Epidermal melanocyte (primary cell): ENCODE data around the gene NRL.
A peak's percentile ranks its signal among the peaks of the same experiment; 100 is the strongest.

Source experiments
- DNase-seq: peaks from one replicate; pipeline ENCODE4 v3.0.0; 2011; ENCODE audit warnings: low spot score; ENCODE audit not compliant: insufficient read length

Gene NRL

DNA sequence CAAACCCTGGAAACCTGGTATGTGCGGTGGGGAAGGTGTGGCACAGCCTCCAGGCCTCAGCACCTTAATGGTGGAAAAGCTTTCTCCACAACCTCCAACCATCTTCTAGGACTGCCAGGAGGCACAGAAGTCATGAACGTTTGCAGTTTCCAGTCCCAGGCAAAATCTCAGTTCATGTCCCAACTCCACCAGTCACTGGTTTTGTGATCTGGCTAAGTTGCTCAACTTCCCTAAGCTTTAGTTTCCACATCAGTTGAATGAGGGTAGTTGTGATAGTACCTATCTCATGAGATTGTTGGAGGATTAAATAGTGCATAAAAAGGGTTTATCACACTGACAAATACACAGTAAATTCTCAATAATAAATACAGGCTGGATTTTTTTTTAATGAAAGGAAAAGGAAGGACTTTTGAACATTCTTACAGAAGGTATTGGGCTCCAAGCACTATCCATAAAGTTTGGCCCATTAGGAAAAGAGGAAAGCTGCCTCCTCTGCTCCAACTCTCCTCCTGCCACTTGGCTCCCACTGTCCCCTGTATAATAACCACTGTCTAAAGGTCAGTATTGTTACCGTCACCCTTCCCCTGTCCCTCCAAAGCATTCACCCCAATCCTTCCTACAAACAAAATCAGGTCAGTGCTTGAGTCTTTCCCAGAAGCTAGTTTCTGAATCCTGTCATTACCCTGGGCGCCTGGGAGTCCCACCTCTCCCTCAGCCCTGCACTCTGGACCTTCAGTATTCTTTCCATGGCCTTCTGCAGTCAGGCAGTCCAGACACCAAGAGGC, 14.4 kb downstream of the NRL start:
- DNase-seq = no peak

DNA sequence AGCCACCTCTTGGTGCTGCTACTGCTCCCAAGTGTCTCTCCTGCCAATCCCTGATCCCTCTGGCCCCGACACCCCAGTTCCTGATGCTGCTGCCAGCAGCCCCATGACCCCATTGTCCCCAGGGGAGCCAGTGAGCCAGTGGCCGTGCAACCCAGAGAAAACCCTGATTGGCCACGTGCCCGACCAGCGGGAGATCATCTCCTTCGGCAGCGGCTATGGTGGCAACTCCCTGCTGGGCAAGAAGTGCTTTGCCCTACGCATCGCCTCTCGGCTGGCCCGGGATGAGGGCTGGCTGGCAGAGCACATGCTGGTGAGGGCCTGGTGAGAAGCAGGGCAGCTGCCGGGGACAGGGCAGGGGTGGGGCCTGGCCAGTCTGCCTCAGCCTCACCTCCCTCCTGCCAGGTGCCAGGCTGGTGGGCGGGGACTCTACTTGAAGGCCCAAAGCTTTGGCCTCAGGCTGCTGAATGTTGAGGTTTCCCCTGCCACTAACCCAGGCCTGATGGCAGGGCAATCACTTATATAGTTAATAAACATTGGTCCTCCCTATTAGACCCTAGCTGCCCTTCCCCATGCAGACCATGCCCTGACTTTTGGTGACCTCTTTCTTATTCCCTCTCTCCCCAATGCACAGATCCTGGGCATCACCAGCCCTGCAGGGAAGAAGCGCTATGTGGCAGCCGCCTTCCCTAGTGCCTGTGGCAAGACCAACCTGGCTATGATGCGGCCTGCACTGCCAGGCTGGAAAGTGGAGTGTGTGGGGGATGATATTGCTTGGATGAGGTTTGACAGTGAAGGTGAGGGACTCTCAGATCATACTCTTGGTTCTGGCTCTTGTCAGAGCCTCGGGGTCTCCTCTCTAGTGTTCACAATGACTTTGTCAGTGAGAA, 15.6 kb downstream of the NRL start:
- DNase-seq = no peak

DNA sequence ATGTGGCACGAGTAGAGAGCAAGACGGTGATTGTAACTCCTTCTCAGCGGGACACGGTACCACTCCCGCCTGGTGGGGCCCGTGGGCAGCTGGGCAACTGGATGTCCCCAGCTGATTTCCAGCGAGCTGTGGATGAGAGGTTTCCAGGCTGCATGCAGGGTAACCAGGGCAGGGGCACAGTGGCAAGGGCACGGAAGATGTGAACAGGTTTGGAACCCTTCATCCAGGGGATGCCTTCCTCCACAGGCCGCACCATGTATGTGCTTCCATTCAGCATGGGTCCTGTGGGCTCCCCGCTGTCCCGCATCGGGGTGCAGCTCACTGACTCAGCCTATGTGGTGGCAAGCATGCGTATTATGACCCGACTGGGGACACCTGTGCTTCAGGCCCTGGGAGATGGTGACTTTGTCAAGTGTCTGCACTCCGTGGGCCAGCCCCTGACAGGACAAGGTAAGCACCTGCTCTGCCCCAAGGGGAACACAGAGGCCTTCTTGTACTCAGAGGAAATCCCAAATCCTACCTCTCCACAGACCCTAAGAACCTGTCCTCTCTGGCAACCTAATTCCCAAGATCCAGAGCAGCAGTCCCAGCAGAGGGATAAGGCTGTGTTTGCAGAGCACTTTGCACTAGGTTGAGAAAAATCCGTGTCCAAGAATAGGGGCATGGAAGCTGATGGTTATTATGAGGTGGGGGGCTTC, 16.4 kb downstream of the NRL start:
- no peak for DNase-seq

DNA sequence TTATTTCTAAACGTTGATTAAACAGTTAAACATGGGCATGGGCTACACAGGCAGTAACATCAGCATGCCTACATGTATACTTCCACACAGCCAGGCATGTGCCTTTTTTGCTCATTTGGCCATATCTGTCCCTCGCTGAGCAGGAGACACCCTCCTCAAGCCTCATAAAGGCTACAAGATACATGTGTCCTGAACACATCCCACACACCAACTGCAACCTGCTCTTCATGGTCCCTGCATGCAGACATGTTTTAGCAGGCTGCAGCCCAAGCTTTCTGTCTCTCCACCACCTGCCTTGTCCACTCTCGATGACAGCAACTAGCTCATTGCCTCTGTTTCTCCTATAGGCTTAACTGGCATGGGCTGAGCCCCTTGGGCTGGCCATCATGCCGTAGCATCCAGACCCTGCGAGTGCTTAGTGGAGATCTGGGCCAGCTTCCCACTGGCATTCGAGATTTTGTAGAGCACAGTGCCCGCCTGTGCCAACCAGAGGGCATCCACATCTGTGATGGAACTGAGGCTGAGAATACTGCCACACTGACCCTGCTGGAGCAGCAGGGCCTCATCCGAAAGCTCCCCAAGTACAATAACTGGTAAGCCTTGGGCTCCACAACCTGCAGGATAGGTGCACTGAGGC, 18.1 kb downstream of the NRL start:
- DNase-seq = no peak

DNA sequence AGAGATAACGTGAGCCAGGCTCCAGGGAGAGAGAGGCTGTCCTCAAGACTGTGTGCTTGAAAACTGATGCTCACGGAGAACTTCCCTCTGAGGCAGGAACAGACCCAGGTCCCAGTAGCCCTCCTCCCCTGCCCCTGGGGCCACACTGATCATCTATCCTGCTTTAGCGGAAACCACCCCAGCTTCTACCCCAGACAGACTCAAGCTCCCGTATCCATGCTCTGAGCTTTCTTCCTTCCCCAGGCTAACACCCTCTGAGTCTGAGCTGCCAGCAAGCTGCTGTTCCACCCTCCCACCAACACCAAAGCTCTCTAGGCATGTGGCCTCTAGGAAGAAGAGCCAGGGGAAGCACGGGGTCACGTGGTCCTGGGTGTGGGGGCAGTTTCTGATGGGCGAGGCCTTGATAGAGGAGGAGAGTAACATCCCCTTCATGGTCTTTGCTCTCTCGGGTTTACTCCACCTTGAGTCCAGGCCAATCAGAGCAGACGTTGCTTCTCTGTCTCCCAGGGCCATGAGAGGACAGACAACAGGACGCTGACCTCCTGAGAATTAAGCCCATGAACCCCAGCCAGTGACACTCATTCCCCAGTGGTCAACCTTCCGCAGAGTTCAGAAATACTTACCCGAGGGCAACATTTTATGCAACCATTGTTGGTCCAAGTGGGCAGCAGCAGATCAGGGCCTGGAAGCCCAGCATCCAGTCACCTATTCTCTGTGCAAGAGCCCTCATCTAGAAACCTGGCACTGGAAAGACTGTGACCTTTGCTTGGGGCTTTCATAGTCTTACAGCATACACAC, 19.3 kb downstream of the NRL start:
- DNase-seq = no peak

DNA sequence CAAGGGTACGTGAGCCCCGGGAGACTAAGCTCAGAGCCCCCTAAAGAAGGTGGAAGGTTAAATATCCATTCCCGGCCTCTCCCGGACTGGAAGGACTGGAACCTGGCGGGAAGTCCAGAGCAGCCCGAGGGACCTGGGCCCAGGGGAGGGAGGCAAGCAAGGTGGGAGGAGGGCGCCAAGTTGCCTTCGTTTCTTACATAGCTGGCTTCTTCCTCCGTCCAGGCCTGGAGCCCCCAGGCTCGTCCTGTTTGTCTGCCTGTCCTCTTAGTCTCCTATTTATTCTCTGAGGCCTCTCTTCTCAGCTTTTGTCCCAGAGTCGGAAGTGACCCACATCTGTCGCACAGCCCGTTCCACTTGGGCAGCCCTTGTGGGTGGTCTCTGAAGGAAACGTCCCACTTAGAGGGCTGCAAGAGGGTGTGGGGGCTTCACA, 19.9 kb downstream of the NRL start:
- DNase-seq = no peak

DNA sequence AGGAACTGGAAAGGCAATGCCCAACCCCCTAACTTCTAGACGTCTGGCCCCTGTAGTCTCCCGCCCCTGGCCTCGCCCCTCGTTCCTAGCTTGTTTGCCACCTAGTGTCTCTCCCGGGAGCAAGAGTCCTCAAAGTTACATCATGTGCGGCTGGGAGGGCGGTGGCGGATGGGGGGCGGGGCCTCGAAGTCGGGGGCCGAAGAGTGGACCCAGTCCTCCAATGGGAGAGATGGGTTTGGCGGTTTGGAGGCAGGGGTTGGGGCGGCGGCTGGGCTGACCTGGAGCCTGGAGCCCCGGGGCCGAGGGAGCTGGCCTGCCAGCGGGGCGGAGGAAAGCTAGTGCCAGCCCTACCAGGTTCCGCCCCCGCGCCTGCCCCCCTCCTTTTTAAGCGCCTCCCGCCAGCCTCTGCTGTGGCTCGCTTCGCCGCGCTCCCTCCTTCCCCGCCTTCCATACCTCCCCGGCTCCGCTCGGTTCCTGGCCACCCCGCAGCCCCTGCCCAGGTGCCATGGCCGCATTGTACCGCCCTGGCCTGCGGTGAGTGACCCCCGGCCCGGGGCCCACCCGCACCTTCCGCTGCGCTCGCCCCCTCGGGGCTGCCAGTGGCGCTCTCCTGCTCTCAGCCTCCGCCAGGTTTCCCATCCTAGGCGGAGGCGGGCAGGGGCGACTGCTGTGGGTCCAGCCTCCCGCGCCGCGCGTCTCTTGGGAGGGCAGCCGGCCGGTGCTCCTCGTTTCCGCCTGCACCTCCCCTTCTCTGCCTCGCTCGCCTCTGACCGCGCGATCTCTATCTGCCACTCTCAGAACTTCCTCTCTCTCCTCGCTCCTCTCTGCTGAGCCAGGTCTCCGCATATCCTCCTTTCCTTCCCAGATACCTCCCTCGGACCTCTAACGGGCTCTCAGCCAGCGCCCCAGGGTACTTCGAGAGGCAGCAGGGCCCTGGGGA, 20.6 kb downstream of the NRL start, which contains the start of gene PCK2:
TSS of gene PCK2 (plus strand) at position 411 of the 940 bp plus-strand sequence. CDS start at position 506, 95 bp downstream.
- DNase-seq = peak; percentile 91

DNA sequence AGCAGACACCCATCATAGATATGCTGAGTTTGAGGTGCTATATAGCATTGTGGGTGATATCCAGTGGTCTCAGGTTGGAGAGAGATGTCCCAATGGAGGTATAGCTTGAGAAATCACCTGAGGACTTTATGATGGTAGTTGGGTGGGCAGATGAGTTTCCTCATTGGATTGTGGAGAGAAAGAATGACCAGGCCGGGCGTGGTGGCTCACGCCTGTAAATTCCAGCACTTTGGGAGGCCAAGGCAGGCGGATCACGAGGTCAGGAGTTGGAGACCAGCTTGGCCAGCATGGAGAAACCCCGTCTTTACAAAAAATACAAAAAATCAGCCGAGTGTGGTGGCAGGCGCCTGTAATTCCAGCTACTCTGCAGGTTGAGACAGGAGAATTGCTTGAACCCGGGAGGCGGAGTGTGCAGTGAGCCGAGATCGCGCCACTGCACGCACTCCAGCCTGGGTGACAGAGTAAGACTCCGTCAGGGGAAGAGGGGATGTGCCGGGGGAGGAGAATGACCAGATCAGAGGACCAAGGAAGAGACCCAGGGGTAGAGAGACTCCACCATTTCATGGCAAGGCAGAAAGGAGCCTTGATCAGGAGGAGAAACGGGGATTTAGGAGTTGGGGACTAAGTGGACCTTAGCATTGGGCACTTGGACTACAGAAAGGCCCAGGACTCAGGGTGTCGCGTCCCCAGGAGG, 21.4 kb downstream of the NRL start:
- no peak for DNase-seq

DNA sequence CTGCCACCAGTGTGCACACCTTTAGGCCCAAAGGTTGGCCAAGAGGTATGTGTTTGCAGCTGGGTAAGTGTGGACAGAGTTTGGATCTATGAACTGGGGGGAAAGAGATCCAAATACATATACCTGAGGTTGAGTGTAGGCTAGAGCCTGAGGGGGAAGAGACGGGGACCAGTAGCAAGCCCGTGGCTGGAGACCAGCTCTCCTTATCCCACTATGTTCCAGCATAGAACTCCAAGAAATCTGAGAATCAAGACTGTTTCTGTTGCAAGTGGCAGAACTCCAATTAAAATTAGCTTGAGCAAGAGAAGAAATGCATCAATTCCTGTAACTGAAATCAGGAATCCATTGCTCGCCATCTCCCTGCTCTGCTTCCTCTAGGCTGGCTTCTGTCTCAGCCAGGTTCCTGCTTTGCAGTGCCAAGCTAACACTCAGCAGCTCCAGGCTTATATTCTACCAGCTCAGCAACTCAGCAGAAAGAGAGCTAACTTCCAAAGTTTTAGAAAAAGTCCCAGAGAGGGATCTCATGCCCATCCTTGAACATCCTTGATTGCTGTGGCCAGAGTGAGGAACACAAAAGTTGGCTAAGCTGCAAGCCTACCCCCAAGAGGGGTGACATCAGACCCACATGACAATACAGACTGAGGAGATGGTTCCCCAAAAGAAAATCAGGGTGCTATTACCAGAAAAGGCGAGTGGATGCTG, 22.1 kb downstream of the NRL start:
- DNase-seq = no peak

DNA sequence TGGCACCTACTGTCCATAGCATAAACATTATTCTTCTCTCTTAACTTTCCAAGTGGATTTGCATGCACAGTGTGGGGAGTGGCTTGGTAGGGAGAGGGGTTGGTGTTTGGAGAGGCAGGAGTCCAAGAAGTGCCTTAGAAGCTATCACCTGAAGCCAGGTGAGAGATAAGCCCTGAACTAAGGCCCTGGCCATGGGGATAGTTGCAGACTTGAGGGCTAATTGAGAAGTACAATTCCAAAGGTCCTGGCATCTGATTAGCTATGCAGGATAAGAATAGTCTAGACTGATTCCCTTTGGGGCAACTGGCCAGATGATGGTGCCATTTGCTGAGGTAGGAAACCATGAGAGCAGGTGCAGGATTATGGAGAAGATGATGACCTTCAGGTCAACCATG, 22.6 kb downstream of the NRL start:
- DNase-seq = no peak

DNA sequence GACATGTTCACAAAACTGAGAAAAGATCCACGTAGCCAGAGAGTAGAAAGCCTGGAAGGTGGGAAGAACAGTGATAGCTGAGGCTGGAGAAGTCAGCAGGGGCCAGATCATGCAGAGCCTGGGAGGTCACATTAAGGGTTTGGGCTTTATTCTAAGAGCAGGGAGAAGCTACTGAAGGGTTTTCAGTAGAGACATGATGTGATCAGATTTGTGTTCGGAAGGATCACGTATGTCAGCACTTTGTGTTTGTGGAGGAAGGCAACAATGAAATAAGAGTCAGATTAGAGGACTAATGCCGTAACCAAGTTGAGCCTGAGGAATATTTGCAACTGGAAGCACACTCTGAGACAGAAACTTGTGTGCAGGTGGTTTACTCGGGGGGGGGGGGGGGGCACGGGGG, 24.9 kb downstream of the NRL start:
- no peak for DNase-seq

DNA sequence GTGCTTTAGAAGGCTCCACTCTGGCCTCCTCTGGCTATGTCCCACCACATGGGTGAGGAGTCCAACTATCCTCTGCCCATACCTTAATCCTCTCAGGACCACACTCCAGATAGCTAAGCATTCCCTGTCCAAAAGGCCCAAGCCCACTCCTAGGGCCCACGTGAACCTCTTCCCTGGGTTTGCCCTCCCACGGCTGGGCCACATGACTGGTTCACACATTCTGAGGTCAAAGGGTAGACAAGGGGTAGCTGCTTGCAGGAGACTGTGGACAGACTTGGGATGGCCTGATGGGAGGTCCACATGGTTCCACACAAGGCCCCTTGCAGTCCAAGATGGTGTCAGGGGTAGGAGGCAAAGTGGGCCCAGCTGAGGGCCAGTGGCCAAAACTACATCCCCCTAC, 26.7 kb downstream of the NRL start:
- no peak for DNase-seq

DNA sequence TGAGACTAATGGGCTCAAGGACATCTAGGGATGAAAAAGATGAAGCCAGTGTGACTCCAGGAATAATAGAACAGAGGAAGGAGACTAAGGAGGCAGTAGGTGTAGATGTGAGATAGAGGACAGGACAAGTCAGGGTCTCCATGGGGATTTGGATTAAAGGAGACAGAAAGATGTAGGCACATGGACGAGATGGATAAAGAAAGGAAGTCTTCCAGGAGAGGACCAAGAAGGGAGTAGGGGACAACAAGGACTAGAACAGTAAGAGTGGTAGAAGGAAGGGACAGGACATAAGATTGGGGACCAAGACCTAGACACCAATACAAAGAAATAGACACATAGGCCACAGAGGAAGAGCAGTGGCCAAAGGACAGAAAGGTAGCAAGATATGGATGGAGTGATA, 27.7 kb downstream of the NRL start:
- no peak for DNase-seq

DNA sequence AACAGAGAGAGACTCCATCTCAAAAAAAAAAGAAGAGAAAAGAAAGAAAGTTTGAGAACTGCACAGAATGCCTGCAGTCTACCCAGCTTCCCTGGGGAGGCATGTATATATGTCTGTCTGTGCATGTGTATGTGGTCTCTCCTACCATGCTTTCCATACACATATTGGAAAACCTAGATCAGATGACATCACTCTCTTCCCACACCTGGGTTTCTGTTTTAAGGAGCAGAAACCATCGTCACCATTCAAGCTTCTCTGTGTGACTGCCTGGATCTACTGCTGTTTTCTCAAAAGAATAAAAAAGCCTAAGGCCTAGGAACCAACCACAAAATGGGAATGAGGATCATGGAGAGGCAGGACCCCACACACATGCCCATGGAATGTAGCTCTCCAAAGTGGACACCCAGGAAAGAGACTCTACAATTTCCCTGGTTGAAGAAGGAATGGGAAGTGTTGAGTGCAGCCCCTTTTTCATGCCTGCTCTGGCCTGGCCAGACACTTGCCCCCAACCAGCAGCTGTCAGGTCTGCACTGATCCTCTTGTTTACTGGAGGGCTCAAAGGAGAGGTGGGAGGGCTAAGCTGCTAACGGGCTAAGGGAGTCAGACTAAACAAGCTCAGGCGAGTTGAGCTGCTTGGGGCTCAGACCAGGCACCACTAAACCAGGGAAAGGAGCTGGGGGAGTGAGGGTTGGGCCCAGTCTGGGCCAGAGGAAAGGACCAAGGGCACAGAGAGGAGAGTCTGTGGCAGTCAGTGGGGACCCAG, 28.4 kb downstream of the NRL start:
- no peak for DNase-seq

DNA sequence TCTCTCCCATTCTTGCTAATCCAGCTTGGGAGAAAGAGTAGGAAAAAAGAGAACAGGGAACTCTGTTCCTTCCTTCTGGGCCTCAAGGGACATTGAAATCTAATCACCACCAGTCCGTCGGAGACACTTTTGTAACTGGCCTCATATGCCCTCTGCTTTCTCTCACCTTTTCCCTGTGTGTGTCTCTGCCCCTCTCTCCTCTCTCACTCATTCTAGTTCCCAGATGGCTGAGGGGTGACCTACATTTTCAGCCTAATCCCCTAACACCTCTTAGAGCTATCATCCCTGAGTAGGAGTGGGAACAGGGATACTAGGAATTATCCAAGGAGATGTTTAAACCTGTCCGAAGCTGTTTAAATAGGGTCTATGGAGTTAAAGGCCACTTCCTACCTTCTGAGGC, 29.5 kb downstream of the NRL start:
- DNase-seq = no peak

DNA sequence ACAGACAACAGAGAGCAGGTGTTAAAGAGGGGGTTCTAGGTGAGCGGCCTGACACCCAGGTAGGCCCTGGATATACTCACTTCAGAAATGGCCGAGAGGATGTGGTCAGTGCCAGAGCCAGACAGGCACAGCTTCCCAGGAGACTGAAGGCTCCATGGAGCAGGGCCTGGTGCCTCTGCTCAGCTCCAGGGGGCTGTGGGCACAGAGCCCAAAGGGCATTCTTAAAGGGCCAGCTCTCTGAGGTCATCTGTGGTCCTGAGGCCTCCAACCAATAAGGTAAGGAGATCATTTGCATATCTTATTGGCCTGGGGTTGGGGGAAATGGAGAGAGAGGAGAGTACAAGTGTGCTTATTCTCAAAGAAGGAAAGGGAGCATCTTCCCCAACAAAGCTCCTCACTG, 30.3 kb downstream of the NRL start:
- no peak for DNase-seq

DNA sequence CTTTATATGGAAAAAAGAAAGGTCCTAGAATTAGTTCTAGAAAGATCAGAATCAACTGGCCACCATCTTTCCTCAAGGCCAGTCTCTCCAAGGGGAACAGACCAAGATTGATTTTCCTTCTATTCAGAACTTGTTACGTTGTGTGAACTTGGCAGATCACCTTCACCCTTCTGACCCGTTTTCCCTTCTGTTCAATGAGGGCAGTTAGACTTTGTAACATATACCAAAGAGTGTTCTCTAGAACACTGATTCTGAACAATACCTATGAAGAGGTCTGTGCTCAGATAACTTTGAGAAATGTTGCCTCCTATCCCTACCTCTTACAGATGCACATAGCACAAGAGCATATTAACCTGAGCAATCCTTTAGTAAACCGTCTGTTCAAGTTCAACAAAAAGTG, 31.3 kb downstream of the NRL start:
- DNase-seq = no peak
